ENCODE measurements around the gene EIF4G1.
"Not testable (repeated sequence)": the region's sequence is repeated elsewhere in the genome, so short reads cannot be mapped to it uniquely, and the experiment has no call there.

EIF4G1 gene

DNA sequence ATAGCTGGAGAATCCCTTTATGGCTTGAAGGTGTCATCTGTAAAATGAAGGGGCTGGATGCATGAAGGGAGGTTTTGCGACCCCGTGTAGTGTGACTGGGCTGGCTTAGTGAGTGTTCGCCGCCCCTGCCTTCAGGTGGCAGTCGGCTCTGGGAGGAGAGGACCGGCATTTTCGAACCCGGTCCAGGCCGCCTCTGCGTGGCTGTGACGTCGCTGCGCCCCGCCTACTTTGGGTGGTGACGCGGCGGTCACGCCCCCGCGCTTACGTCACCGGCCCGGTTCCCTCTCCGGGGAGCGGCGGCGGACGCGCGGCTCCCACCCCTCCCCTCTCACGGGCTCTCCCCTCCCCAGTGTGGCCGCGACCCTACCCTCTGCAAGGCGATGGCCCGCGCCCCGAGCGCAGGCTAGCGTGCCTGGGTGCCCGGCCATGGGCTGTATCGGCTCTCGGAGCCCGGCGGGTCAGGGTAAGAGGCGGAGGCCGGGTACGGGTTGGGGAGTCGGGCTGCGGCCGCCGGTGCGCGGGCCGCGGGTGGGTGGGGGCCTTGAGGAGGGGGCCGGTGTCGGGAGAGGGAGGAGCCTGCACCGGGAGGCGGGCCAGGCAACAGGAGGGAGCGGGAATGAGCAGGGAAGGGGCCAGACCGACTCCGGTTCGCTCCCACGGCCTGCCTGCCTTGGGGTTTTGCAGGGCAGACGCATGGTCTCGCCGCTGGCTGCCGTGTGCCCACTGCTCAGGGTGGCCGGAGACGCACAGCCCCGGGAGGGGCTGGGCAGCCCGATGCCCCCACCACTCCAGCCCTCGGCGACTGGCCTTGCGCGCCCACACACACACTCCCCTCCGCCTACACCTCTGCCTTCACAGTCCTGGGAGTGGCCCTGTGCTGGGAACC, 21.5 kb downstream of the EIF4G1 start:
- Mint-ChIP-seq H3K27ac (peak overlapping the region; percentile 88), H3K4me3 (peak overlapping the region; percentile 81), H3K36me3 (peaks cover 66% of the 10 kb centered on the region), H3K9me3 (no peaks in the 10 kb centered on the region), H3K4me1 (peaks cover 78% of the 10 kb centered on the region)
- ATAC-seq (peak; percentile 71), DNase-seq (ENCODE audit: low spot score in 2 of 2) (peak; percentile 93 to 95)

GRCh38 chr3:184336547-184337398, 22.4 kb downstream of the EIF4G1 start:
- H3K9me3 Mint-ChIP-seq, result no peaks in the 10 kb centered on the region
- H3K27ac Mint-ChIP-seq, result peak overlapping the region; percentile 88
- peak overlapping the region; percentile 81 for H3K4me3 Mint-ChIP-seq
- no peak for DNase-seq (ENCODE audit: low spot score in 2 of 2)
- H3K36me3 Mint-ChIP-seq, result peaks cover 57% of the 10 kb centered on the region
- ATAC-seq, result no peak
- peaks cover 79% of the 10 kb centered on the region for H3K4me1 Mint-ChIP-seq

- DNase-seq (ENCODE audit: low spot score in 2 of 2) (no peak), ATAC-seq (no peak)
- peak within 1 kb of the TSS; percentile 88 for H3K27ac Mint-ChIP-seq
- no peaks in the 10 kb centered on the region for H3K9me3 Mint-ChIP-seq
- H3K4me1 Mint-ChIP-seq, result peaks cover 74% of the 10 kb centered on the region
- H3K4me3 Mint-ChIP-seq, result peak within 1 kb of the TSS; percentile 81
- H3K36me3 Mint-ChIP-seq, result peaks cover 52% of the 10 kb centered on the region
Measured at GRCh38 chr3:184337399-184337714, 23.0 kb downstream of the EIF4G1 start, which contains the start of gene FAM131A. Gene FAM131A (plus strand): TSS chr3:184337600. CDS start chr3:184337631, 31 bp downstream.

- peaks cover 67% of the 10 kb centered on the region for H3K4me1 Mint-ChIP-seq
- peaks cover 51% of the 10 kb centered on the region for H3K36me3 Mint-ChIP-seq
- peak overlapping the region; percentile 81 for H3K4me3 Mint-ChIP-seq
- no peak for ATAC-seq
- H3K9me3 Mint-ChIP-seq, result no peaks in the 10 kb centered on the region
- no peak for DNase-seq (ENCODE audit: low spot score in 2 of 2)
- peak overlapping the region; percentile 88 for H3K27ac Mint-ChIP-seq
Measured at GRCh38 chr3:184337981-184338380, 23.6 kb downstream of the EIF4G1 start.

DNA sequence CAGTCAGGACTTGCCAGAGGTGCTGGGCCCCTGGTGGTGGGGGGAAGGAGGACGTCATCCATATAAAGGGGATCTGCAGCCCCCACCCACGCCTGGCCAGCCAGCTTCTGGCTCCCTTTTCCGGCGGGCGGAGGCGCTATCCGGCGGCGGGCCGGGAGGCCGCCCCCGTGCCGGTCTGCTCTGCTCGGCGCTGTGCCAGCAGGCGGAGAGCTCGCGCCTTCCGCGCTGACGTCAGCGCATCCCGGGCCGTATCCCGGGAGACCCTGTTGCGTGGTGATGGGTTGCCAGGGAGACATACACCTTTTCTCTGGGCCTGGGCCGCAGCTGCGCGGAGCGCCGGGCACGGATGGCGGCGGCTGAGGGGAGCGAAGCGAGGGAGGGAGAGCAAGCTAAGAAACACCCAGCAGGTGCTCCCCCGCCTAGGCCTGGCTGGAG, 24.1 kb downstream of the EIF4G1 start:
- ATAC-seq (no peak), DNase-seq (ENCODE audit: low spot score in 2 of 2) (no peak)
- peak overlapping the region; percentile 81 for H3K4me3 Mint-ChIP-seq
- H3K27ac Mint-ChIP-seq, result no peak overlapping the region
- peaks cover 62% of the 10 kb centered on the region for H3K4me1 Mint-ChIP-seq
- H3K9me3 Mint-ChIP-seq, result no peaks in the 10 kb centered on the region
- H3K36me3 Mint-ChIP-seq, result peaks cover 47% of the 10 kb centered on the region

DNA sequence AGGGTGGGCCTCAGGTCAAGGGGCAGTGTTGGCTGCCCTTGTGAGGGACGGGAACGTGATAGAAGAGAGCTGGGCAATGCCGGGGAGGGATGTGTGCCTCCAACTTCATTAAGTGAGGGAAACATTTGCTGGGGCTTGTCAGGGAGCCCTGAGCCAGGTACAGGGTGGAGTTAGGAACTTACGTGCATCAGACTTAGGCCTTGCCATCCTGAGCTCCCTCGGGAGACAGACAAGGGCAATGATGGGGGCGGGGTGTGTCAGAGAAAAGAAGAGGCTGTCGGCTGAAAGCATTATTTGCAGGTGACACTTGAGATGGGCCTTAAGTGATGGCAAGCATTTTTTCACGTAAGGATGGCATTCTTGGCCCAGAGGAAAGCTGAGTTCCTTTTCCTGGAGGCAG, 24.6 kb downstream of the EIF4G1 start:
- Mint-ChIP-seq H3K4me3 (no peak overlapping the region), H3K36me3 (peaks cover 42% of the 10 kb centered on the region), H3K9me3 (no peaks in the 10 kb centered on the region), H3K4me1 (peaks cover 57% of the 10 kb centered on the region), H3K27ac (no peak overlapping the region)
- ATAC-seq, result no peak
- no peak for DNase-seq (ENCODE audit: low spot score in 2 of 2)

DNA sequence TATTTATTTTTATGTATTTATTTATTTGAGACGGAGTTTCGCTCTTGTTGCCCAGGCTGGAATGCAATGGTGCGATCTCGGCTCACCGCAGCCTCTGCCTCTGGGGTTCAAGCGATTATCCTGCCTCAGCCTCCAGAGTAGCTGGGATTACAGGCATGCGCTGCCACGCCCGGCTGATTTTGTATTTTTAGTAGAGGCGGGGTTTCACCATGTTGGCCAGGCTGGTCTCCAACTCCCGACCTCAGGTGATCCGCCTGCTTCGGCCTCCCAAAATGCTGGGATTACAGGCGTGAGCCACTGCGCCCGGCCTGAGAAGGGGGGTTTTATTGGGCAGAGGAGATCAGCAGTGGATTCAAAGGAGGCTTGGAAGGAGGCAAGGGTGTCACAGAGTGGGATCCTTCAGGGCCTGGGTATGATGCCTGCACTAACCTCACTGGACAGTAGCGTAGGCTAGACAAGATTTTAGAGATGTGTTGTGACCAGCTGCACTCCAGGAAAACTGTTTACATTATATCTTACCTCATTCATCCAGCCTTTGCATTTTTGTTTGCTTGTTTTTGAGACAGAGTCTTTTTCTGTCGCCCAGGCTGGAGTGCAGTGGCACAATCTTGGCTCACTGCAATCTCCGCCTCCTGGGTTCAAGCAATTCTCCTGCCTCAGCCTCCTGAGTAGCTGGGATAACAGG, 25.2 kb downstream of the EIF4G1 start:
- ATAC-seq; H3K4me3 Mint-ChIP-seq; H3K9me3 Mint-ChIP-seq; DNase-seq (ENCODE audit: low spot score in 2 of 2); H3K27ac Mint-ChIP-seq: not testable (repeated sequence)
- peaks cover 51% of the 10 kb centered on the region for H3K4me1 Mint-ChIP-seq
- peaks cover 36% of the 10 kb centered on the region for H3K36me3 Mint-ChIP-seq

GRCh38 chr3:184341925-184342324, 27.5 kb downstream of the EIF4G1 start:
- Mint-ChIP-seq H3K4me3 (no peak overlapping the region), H3K4me1 (peaks cover 37% of the 10 kb centered on the region), H3K27ac (no peak overlapping the region), H3K36me3 (peaks cover 17% of the 10 kb centered on the region), H3K9me3 (no peaks in the 10 kb centered on the region)
- DNase-seq (ENCODE audit: low spot score in 2 of 2), result no peak
- ATAC-seq, result no peak

- no peak for ATAC-seq
- no peaks in the 10 kb centered on the region for H3K9me3 Mint-ChIP-seq
- H3K36me3 Mint-ChIP-seq, result peaks cover 11% of the 10 kb centered on the region
- no peak overlapping the region for H3K4me3 Mint-ChIP-seq
- no peak overlapping the region for H3K27ac Mint-ChIP-seq
- no peak for DNase-seq (ENCODE audit: low spot score in 2 of 2)
- peaks cover 23% of the 10 kb centered on the region for H3K4me1 Mint-ChIP-seq
Measured at GRCh38 chr3:184343200-184343876, 28.9 kb downstream of the EIF4G1 start.

- H3K27ac Mint-ChIP-seq, result no peak overlapping the region
- peaks cover 16% of the 10 kb centered on the region for H3K4me1 Mint-ChIP-seq
- DNase-seq (ENCODE audit: low spot score in 2 of 2) (no peak), ATAC-seq (no peak)
- H3K4me3 Mint-ChIP-seq, result no peak overlapping the region
- H3K9me3 Mint-ChIP-seq, result no peaks in the 10 kb centered on the region
- H3K36me3 Mint-ChIP-seq, result peaks cover 6% of the 10 kb centered on the region
Measured at GRCh38 chr3:184344579-184345316, 30.3 kb downstream of the EIF4G1 start.

DNA sequence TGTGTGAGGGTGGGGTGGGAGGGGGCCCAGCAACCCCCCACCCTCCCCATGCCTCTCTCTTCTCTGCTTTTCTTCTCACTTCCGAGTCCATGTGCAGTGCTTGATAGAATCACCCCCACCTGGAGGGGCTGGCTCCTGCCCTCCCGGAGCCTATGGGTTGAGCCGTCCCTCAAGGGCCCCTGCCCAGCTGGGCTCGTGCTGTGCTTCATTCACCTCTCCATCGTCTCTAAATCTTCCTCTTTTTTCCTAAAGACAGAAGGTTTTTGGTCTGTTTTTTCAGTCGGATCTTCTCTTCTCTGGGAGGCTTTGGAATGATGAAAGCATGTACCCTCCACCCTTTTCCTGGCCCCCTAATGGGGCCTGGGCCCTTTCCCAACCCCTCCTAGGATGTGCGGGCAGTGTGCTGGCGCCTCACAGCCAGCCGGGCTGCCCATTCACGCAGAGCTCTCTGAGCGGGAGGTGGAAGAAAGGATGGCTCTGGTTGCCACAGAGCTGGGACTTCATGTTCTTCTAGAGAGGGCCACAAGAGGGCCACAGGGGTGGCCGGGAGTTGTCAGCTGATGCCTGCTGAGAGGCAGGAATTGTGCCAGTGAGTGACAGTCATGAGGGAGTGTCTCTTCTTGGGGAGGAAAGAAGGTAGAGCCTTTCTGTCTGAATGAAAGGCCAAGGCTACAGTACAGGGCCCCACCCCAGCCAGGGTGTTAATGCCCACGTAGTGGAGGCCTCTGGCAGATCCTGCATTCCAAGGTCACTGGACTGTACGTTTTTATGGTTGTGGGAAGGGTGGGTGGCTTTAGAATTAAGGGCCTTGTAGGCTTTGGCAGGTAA, 31.1 kb downstream of the EIF4G1 start:
- Mint-ChIP-seq H3K9me3 (no peaks in the 10 kb centered on the region), H3K27ac (no peak overlapping the region), H3K36me3 (peaks cover 6% of the 10 kb centered on the region)

DNA sequence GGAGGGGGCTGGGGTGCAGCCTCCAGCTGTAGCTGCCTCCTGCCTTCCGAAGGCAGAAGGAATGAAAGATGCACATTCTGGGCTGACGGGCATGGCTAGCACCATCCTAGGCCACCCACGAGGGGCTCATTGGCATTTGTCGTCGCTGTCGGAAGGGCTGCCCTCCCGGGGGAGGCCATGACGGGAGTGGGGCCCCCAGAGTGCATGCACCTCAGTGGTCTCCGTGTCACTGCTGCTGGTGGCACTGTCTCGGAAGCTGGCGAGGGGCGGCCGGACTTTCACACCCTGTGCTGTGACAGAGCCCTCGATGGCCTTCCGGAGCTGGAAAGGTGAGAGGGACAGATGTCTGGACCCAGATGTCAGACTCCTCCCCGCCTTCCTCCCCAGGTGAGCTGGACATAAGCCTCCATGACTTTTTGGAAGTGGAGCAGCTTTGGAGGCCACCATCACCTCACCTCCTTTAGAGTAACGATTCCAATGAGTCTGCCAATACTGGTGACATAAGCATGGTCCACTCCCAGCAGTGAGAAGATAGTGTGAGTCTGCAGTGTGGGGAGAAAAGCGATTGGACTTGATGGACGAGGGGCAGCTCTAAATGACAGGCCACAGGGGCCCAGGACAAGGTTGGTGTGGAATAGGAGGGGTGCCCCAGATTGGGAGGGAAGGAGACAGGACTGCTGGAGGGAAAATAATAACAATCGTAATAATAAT, 32.2 kb downstream of the EIF4G1 start:
- ATAC-seq (no peak), DNase-seq (ENCODE audit: low spot score in 2 of 2) (no peak)
- Mint-ChIP-seq H3K4me1 (peaks cover 6% of the 10 kb centered on the region), H3K27ac (no peak overlapping the region), H3K4me3 (no peak overlapping the region), H3K36me3 (peaks cover 6% of the 10 kb centered on the region), H3K9me3 (no peaks in the 10 kb centered on the region)

More for the DNA sequence above, 31.1 kb downstream of the EIF4G1 start:
- H3K4me3 Mint-ChIP-seq, result no peak overlapping the region
- H3K4me1 Mint-ChIP-seq, result peaks cover 14% of the 10 kb centered on the region
- peak; percentile 49 for ATAC-seq
- no peak for DNase-seq (ENCODE audit: low spot score in 2 of 2)

Measured in stimulated activated effector memory CD8-positive, alpha-beta T cell treated with anti-CD3 and anti-CD28 coated beads, Interleukin-12 subunit alpha, Interleukin-12 subunit beta, amount 100 ng/mL, for 72 hours (primary cell).